Stomach (tissue), 19 donors: ENCODE measurements around the gene NCS1. TPM values are rescaled to one million over a fixed set of nuclear protein-coding genes. Genes with fewer than 3 reads are reported as not detected.

Experiments
- DNase-seq, 2 donors: peaks; one replicate each; pipeline versions ENCODE4 v3.0.0 to v3.0.0-alpha.2; 2013 to 2019
- H3K27ac ChIP-seq, 5 donors: fragments of 200-600 bp in 4 of 5; sonication (generic) in 4 of 5; one replicate each; pipeline ENCODE4 v1.5.1; 2013 to 2019; ENCODE audit warnings: mild to moderate bottlenecking in 1 of 5, moderate library complexity in 1 of 5
- H3K27me3 ChIP-seq, 3 donors: fragments of 200-600 bp; sonication (generic); one replicate each; pipeline ENCODE4 v1.5.1; 2017 to 2019; ENCODE audit warnings: mixed run types in 1 of 3
- H3K36me3 ChIP-seq, 4 donors: fragments of 200-600 bp; sonication (generic); 1 replicate in 3 of 4; 2 replicates in 1 of 4; pipeline ENCODE4 v1.5.1; 2016 to 2019
- H3K4me1 ChIP-seq, 4 donors: fragments of 200-600 bp; sonication (generic); one replicate each; pipeline ENCODE4 v1.5.1; 2016 to 2019
- H3K4me3 ChIP-seq, 4 donors: fragments of 200-600 bp; sonication (generic) in 3 of 4; one replicate each; pipeline ENCODE4 v1.5.1; 2016 to 2019; ENCODE audit warnings: mild to moderate bottlenecking in 1 of 4
- H3K9me3 ChIP-seq, 4 donors: fragments of 200-600 bp; sonication (generic); one replicate each; pipeline ENCODE4 v1.5.1; 2016 to 2019
- EP300 ChIP-seq: sonication (generic); formaldehyde crosslinking; IDR thresholded peaks from one replicate; pipeline ENCODE4 v1.6.1; 2017; ENCODE audit warnings: antibody characterized with exemption
- POLR2A ChIP-seq, 4 donors: fragments of 450-650 bp; IDR thresholded peaks; one replicate each; pipeline ENCODE4 v1.6.1; 2016; ENCODE audit warnings: antibody characterized with exemption in 4 of 4, control low read depth in 2 of 4, mild to moderate bottlenecking in 1 of 4, moderate library complexity in 1 of 4
- POLR2AphosphoS5 ChIP-seq, 3 donors: sonication (generic); formaldehyde crosslinking; IDR thresholded peaks; one replicate each; pipeline ENCODE4 v1.6.1; 2016; ENCODE audit warnings: antibody characterized with exemption in 3 of 3
- WGBS, 5 donors: extraction: QIAGEN DNeasy Blood & Tissue Kit in 3 of 5; methylation state at CpG; one replicate each; pipeline versions ENCODE4 v1.1.5 to v1.1.7; 2013 to 2018; 5-methylcytosine and 5-hydroxymethylcytosine counted together
- intact Hi-C: fragments of 100-400 bp; cut with DNase I; formaldehyde crosslinking; loops from one replicate; pipeline ENCODE4 v1.15.1; 2023; ENCODE audit warnings: low total_unique reads
- long read RNA-seq, 10 donors: transcript quantifications; one replicate each; lab custom pipeline, GENCODE V29; 2026
- polyA plus RNA-seq, 3 donors: library from polyadenylated mRNA; stranded (reverse); fragments of 200-250 nt; gene quantifications; one replicate each; pipeline ENCODE4 v1.2.3, GENCODE V29; 2013
- total RNA-seq, 5 donors: library from RNA; depleted of rRNA; stranded (reverse); fragments of >200 nt; gene quantifications; one replicate each; pipeline versions ENCODE4 v1.1.0 to v1.2.3, GENCODE V29; 2014 to 2016
- TF ChIP-seq, protein P1 (sequence below), 7 experiments: fragments of 450-650 bp in 4 of 7; fragments of 200-600 bp in 3 of 7; sonication (generic) in 3 of 7; IDR thresholded peaks; one replicate each; pipeline ENCODE4 v1.5.1; 2016 to 2019; ENCODE audit warnings: antibody characterized with exemption in 7 of 7, control low read depth in 2 of 7, mild to moderate bottlenecking in 1 of 7
- donor health status: healthy with polysubstance abuse.
- donor health status: Bipolar disorder and iron deficiency.
- donor health status: healthy.

The NCS1 gene
- total RNA-seq: 10 to 100 TPM; 12.8 to 50.0 (median 16.7) TPM
- polyA plus RNA-seq: 10 to 100 TPM in 1 of 3 donors, 1 to 10 TPM in 2; 3.2 to 26.0 (median 6.4) TPM
- long read RNA-seq, donor 1, full-length matches to known transcripts: 3 of 3 reads
- long read RNA-seq, donor 1, partial matches to known transcripts: 0 of 3 reads
- long read RNA-seq, donor 1, other reads (novel, unspliced or antisense): 0 of 3 reads
- long read RNA-seq, donor 2, full-length matches to known transcripts: 7 of 19 reads
- long read RNA-seq, donor 2, partial matches to known transcripts: 12 of 19 reads
- long read RNA-seq, donor 2, other reads (novel, unspliced or antisense): 0 of 19 reads
- long read RNA-seq, donor 3, full-length matches to known transcripts: 5 of 5 reads
- long read RNA-seq, donor 3, partial matches to known transcripts: 0 of 5 reads
- long read RNA-seq, donor 3, other reads (novel, unspliced or antisense): 0 of 5 reads
- long read RNA-seq, donor 4, full-length matches to known transcripts: 1 of 1 reads
- long read RNA-seq, donor 4, partial matches to known transcripts: 0 of 1 reads
- long read RNA-seq, donor 4, other reads (novel, unspliced or antisense): 0 of 1 reads
- long read RNA-seq, donor 5, full-length matches to known transcripts: 11 of 18 reads
- long read RNA-seq, donor 5, partial matches to known transcripts: 7 of 18 reads
- long read RNA-seq, donor 5, other reads (novel, unspliced or antisense): 0 of 18 reads
- long read RNA-seq, donor 6, full-length matches to known transcripts: 5 of 5 reads
- long read RNA-seq, donor 6, partial matches to known transcripts: 0 of 5 reads
- long read RNA-seq, donor 6, other reads (novel, unspliced or antisense): 0 of 5 reads
- long read RNA-seq, donor 7, full-length matches to known transcripts: 12 of 12 reads
- long read RNA-seq, donor 7, partial matches to known transcripts: 0 of 12 reads
- long read RNA-seq, donor 7, other reads (novel, unspliced or antisense): 0 of 12 reads
- long read RNA-seq, donor 8: 0 reads
- long read RNA-seq, donor 9, full-length matches to known transcripts: 6 of 6 reads
- long read RNA-seq, donor 9, partial matches to known transcripts: 0 of 6 reads
- long read RNA-seq, donor 9, other reads (novel, unspliced or antisense): 0 of 6 reads
- long read RNA-seq, donor 10: 0 reads

DNA sequence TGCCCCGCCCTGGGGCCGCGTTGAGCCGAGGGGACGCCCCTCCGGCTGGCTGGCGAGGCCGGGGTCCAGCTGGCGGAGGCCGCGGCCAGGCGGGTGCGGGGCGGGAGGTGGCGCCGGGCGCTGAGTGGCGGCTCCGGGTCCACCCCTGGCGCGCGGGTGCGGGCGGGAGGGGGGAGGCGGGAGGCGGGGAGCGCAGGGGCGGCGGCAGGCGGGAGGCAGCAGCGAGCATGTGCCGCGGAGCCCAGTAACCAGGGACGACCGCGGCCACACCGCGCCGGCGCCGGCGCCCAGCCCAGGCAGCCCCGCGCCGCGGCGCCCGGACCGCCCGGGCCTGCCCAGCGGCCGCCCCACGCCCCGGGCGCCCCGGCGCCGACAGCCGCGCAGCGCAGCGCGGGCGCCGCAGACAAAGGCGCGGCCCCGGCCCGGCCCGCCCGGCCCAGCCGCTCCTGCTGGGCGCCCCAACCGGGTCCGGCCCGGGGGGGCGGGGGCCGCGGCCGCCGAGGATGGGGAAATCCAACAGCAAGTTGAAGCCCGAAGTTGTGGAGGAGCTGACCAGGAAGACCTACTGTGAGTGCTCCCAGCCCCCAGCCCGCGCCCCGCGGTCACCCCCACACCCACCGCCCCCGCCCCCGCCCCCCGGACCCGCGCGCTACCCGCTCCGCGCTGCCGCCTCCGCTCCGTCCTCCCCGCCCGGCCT, at the start of gene NCS1:
Gene NCS1 (plus strand): TSS at position 244 of the 697 bp plus-strand sequence. CDS start 260 bp downstream, at position 504.
- Histone ChIP-seq H3K27me3 (peaks cover 0 to 31% (median 13%) of the 10 kb centered on the region in 3 donors), H3K4me3 (peak within 1 kb of the TSS; percentile 58 to 71 (median 62)), H3K27ac (peak within 1 kb of the TSS in 4 of 5 donors; percentile 56 to 91 (median 83)), H3K4me1 (peaks cover 20 to 41% (median 27%) of the 10 kb centered on the region in 4 donors), H3K36me3 (no peaks in the 10 kb centered on the region), H3K9me3 (no peaks in the 10 kb centered on the region)
- intact Hi-C loops: no loop called here
- TF ChIP-seq, protein P1, sequence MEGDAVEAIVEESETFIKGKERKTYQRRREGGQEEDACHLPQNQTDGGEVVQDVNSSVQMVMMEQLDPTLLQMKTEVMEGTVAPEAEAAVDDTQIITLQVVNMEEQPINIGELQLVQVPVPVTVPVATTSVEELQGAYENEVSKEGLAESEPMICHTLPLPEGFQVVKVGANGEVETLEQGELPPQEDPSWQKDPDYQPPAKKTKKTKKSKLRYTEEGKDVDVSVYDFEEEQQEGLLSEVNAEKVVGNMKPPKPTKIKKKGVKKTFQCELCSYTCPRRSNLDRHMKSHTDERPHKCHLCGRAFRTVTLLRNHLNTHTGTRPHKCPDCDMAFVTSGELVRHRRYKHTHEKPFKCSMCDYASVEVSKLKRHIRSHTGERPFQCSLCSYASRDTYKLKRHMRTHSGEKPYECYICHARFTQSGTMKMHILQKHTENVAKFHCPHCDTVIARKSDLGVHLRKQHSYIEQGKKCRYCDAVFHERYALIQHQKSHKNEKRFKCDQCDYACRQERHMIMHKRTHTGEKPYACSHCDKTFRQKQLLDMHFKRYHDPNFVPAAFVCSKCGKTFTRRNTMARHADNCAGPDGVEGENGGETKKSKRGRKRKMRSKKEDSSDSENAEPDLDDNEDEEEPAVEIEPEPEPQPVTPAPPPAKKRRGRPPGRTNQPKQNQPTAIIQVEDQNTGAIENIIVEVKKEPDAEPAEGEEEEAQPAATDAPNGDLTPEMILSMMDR (IDR thresholded peaks at IDR 0.05): no peak
- TF ChIP-seq POLR2AphosphoS5 (IDR thresholded peaks at IDR 0.05): no peak
- TF ChIP-seq EP300: no peak
- TF ChIP-seq POLR2A (IDR thresholded peaks at IDR 0.05): no peak
- DNase-seq: peak; percentile 76 to 94
- WGBS, 5 donors: 0 to 1% (median 1%) methylated on average over 3 to 92 of the region's 101 CpGs

- peaks cover 15 to 91% (median 88%) of the 10 kb centered on the region in 4 donors for H3K36me3 ChIP-seq
- H3K27me3 ChIP-seq: no peaks in the 10 kb centered on the region
- intact Hi-C loops: no loop called here
- WGBS, 5 donors: 82 to 88% (median 85%) methylated on average over 7 of the region's 7 CpGs
- no peak overlapping the region for H3K4me3 ChIP-seq
- H3K9me3 ChIP-seq: no peaks in the 10 kb centered on the region
- TF ChIP-seq EP300: no peak
- TF ChIP-seq, protein P1 (IDR thresholded peaks at IDR 0.05): no peak
- no peak for TF ChIP-seq POLR2AphosphoS5 (IDR thresholded peaks at IDR 0.05)
- no peak for TF ChIP-seq POLR2A (IDR thresholded peaks at IDR 0.05)
- no peak overlapping the region for H3K27ac ChIP-seq
- H3K4me1 ChIP-seq: peaks cover 0 to 17% (median 8%) of the 10 kb centered on the region in 4 donors
- no peak for DNase-seq
Measured at GRCh38 chr9:130122456-130122855, 49.7 kb upstream of the NCS1 start.

DNA sequence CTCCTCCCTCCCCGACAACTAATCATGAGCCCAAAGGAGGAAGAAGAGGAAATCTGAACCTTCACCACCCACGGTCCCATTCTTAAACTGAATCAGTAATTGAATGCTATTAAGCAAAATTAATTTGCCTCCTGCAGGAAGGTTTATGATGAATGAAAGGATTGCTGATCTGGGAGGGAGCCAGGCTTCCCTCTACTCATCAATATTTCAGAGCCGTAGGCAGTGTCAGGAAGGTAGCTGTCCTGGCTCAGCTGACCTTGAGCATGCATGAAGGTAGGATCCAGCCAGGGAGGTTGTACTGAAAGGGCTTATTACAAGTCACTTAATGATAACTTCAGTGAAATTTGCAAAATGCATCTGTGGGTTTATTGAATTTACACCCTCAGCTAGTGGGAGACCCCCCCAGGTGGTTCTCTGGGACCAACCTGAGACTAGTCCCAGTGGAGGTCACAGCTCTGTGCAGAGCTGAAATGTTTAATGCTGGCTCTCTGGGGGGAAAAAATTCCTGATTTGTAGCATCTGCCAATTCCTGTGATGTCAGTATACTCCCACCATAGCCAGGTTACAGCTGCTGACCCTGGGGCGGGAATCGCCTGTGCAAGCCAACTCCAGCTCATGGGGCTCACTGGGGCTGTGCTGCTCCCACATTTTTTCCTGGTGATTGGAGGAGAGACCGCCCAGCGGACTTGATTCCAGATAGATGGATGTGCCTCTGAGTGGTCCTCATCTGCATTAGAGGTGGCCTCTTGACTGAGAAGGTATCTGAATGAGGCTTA, 47.9 kb upstream of the NCS1 start:
- Histone ChIP-seq H3K27ac (no peak overlapping the region), H3K4me1 (peaks cover 0 to 24% (median 7%) of the 10 kb centered on the region in 4 donors), H3K36me3 (peaks cover 26 to 92% (median 88%) of the 10 kb centered on the region in 4 donors), H3K9me3 (no peaks in the 10 kb centered on the region), H3K27me3 (no peaks in the 10 kb centered on the region), H3K4me3 (no peak overlapping the region)
- DNase-seq: peak in 1 of 2 donors; percentile 43
- 80 to 94% (median 89%) methylated on average over 7 of the region's 7 CpGs for WGBS, 5 donors
- TF ChIP-seq POLR2AphosphoS5 (IDR thresholded peaks at IDR 0.05): no peak
- no peak for TF ChIP-seq EP300
- TF ChIP-seq POLR2A (IDR thresholded peaks at IDR 0.05): no peak
- TF ChIP-seq, protein P1 (IDR thresholded peaks at IDR 0.05): no peak
- intact Hi-C loops: no loop called here
